ENCODE results near the gene ST8SIA3.
"Not testable (repeated sequence)": the region's sequence is repeated elsewhere in the genome, so short reads cannot be mapped to it uniquely, and the experiment has no call there.

Gene ST8SIA3

DNA sequence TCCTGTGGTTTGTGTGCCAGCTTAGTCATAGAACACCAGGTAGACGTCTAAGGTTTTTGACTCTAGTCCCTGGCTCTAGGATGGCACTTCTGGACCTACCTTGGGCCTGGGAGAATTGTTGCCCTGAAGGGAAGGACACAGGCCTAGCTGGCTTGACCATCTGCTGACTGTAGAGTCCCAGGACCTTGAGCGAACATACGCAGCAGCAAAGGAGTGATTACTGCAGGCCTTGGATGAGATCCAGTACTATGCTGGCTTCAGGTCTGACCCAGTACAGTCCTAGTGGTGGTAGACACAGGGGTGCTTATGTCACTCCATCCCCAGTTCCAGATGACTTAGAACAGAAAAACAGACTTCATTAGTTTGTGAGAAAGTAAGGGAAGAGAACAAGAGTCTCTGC is 37.7 kb downstream of the ST8SIA3 start:
- peaks cover 7% of the 10 kb centered on the region for H3K27me3 Mint-ChIP-seq
- no peak overlapping the region for H3K4me3 Mint-ChIP-seq
- intact Hi-C loops (cut with micrococcal nuclease): no loop called here
- no peak overlapping the region for H3K27ac Mint-ChIP-seq
- H3K9me3 Mint-ChIP-seq: peaks cover 18% of the 10 kb centered on the region
- H3K4me1 Mint-ChIP-seq (ENCODE audit: low read depth): no peaks in the 10 kb centered on the region
- H3K36me3 Mint-ChIP-seq (ENCODE audit: low read depth): no peaks in the 10 kb centered on the region

DNA sequence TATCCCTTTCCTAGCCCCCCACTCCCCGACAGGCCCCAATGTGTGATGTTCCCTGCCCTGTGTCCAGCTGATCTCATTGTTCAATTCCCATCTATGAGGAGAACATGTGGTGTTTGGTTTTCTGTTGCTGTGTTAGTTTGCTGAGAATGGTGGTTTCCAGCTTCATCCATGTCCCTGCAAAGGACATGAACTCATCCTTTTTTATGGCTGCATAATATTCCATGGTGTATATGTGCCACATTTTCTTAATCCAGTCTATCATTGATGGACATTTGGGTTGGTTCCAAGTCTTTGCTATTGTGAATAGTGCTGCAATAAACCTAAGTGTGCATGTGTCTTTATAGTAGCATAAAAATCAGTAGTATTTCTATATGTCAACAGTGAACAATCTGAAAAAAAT is 42.4 kb downstream of the ST8SIA3 start:
- intact Hi-C loops (cut with micrococcal nuclease); H3K27me3 Mint-ChIP-seq; H3K4me3 Mint-ChIP-seq; H3K27ac Mint-ChIP-seq; H3K4me1 Mint-ChIP-seq (ENCODE audit: low read depth); H3K36me3 Mint-ChIP-seq (ENCODE audit: low read depth): not testable (repeated sequence)
- peaks cover 34% of the 10 kb centered on the region for H3K9me3 Mint-ChIP-seq

DNA sequence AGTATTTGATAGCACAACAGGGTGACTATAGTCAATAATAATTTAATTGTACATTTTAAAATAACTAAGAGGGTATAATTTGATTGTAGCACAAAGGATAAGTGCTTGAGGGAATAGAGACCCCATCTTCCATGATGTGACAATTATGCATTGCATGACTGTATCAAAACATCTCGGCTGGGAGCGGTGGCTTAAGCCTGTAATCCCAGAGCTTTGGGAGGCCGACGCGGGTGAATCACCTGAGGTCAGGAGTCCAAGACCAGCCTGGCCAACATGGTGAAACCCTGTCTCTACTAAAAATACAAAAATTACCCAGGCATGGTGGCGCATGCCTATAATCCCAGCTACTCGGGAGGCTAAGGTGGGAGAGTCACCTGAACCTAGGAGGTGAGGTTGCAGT is 44.5 kb downstream of the ST8SIA3 start:
- H3K4me3 Mint-ChIP-seq; H3K27ac Mint-ChIP-seq; intact Hi-C loops (cut with micrococcal nuclease); H3K36me3 Mint-ChIP-seq (ENCODE audit: low read depth); H3K27me3 Mint-ChIP-seq; H3K4me1 Mint-ChIP-seq (ENCODE audit: low read depth): not testable (repeated sequence)
- H3K9me3 Mint-ChIP-seq: peaks cover 34% of the 10 kb centered on the region

DNA sequence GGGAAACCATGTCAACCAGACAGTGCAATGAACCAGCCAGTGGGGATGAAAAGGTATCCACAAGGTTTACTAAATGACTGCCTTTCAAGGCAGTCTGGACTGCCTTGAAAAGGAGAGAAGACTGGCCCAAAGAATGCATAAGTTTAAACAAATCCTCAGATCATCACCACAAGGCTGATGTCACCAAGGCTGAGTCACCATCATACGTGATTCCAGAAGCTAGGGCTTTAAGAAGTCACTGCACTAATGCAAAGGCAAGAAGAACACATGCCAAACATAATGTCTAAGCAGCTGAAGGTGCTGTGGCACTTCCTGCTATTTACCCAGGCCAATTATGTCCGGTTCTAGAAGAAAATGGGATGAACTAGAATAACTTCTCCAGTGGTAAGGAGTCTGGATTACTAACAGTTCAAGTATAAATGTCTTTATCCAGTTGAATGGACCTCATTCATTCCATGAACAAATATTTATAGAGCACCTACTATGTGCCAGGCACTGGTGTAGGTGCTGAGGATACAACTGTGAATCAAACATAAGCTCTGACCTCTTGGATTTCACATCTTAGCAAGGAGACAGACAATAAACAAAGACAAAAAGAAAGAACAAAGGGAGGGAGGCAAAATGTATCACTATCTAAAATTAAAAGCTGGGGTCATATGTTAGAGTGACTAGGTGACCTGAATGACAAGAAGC is 45.2 kb downstream of the ST8SIA3 start:
- Mint-ChIP-seq H3K36me3 (ENCODE audit: low read depth) (no peaks in the 10 kb centered on the region), H3K4me3 (no peak overlapping the region), H3K27ac (no peak overlapping the region), H3K27me3 (peaks cover 7% of the 10 kb centered on the region), H3K4me1 (ENCODE audit: low read depth) (no peaks in the 10 kb centered on the region), H3K9me3 (peaks cover 34% of the 10 kb centered on the region)
- intact Hi-C loops (cut with micrococcal nuclease): no loop called here

DNA sequence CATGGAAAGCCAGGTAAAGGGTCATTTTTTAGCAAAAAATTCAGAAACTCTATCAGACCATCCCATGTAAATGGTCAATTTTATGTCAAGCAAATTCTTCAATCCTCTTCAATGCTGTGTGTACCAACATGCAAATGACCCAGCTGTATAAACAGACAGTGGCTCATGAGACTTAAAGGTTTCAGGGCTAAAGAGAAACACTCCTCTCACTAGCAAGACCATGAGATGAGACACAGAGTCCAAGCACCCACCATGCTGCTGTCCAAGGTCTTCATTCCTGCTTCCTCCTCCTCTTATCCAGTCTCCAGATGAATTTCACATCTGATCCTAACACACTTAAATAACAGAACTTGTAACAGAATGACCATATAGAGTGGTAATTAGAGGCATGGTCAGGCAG is 52.0 kb downstream of the ST8SIA3 start:
- Mint-ChIP-seq H3K36me3 (ENCODE audit: low read depth) (no peaks in the 10 kb centered on the region), H3K4me3 (no peak overlapping the region), H3K27me3 (peaks cover 7% of the 10 kb centered on the region), H3K27ac (no peak overlapping the region), H3K4me1 (ENCODE audit: low read depth) (no peaks in the 10 kb centered on the region), H3K9me3 (no peaks in the 10 kb centered on the region)
- intact Hi-C loops (cut with micrococcal nuclease): no loop called here

DNA sequence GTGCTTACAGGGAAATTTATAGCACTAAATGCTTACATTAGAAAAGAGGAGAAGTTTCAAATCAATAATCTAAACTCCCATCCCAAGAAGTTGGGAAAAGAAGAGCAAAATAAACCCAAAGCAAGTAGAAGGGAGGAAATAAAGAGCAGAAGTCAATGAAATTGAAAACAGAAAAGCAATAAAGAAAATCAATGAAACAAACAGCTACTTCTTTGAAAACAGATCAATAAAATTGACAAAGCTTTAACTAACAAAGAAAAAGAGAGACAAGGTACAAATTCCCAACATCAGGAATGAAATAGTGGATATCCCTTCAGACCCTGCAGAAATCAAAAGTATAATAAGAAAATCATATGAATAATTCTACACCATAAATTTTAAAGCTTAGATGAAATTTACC is 57.3 kb downstream of the ST8SIA3 start:
- intact Hi-C loops (cut with micrococcal nuclease): no loop called here
- Mint-ChIP-seq H3K27ac (no peak overlapping the region), H3K9me3 (no peaks in the 10 kb centered on the region), H3K36me3 (ENCODE audit: low read depth) (no peaks in the 10 kb centered on the region), H3K27me3 (peaks cover 17% of the 10 kb centered on the region), H3K4me3 (no peak overlapping the region), H3K4me1 (ENCODE audit: low read depth) (no peaks in the 10 kb centered on the region)

DNA sequence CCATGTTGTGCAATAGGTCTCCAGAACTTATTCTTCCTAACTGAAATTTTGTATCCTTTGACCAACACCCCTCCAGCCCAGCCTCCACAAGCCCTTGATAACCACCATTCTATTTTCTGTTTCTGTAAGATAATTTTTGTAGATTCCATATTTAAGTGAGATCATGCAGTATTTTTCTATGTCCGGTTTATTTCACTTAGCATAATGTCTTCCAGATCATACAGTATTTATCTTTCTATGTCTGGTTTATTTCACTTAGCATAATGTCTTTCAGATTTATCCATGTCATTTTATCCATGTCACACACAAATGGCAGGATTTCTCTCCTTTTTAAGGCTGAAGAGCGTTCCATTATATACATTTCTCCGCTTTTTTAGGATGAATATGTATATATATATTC is 58.4 kb downstream of the ST8SIA3 start:
- H3K9me3 Mint-ChIP-seq: no peaks in the 10 kb centered on the region
- no peak overlapping the region for H3K4me3 Mint-ChIP-seq
- no peaks in the 10 kb centered on the region for H3K36me3 Mint-ChIP-seq (ENCODE audit: low read depth)
- no peak overlapping the region for H3K27ac Mint-ChIP-seq
- H3K4me1 Mint-ChIP-seq (ENCODE audit: low read depth): no peaks in the 10 kb centered on the region
- H3K27me3 Mint-ChIP-seq: peaks cover 21% of the 10 kb centered on the region
- intact Hi-C loops (cut with micrococcal nuclease): no loop called here

DNA sequence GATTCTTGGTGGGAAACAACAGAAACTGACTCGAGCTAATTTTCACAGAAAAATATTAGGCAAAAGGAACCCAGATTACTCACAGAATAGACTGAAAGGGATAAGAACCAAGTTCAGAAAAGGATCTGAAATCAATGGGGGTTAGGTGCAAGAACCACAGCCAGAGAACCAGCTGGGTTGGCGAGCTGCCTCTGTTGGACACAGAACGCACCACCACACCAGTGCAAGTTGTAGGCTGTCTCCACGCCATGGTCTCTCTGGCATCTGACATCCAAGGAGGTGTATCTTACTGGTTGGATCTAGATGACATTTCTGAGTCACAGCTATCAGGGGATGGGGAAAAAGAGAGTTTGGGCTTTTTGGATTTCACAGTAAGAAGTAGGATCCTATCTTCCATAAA is 64.2 kb downstream of the ST8SIA3 start:
- Mint-ChIP-seq H3K27ac (no peak overlapping the region), H3K36me3 (ENCODE audit: low read depth) (no peaks in the 10 kb centered on the region), H3K4me3 (no peak overlapping the region), H3K4me1 (ENCODE audit: low read depth) (no peaks in the 10 kb centered on the region), H3K9me3 (no peaks in the 10 kb centered on the region), H3K27me3 (peaks cover 39% of the 10 kb centered on the region)
- intact Hi-C loops (cut with micrococcal nuclease): no loop called here

All from dendritic cell treated with granulocyte-macrophage colony-stimulating factor and Interleukin-4, amounts not matched to agents 40 ng/mL and 50 ng/mL, for 4 days (primary cell).